Measurements from ENCODE around the gene EHD3.

Gene EHD3

DNA sequence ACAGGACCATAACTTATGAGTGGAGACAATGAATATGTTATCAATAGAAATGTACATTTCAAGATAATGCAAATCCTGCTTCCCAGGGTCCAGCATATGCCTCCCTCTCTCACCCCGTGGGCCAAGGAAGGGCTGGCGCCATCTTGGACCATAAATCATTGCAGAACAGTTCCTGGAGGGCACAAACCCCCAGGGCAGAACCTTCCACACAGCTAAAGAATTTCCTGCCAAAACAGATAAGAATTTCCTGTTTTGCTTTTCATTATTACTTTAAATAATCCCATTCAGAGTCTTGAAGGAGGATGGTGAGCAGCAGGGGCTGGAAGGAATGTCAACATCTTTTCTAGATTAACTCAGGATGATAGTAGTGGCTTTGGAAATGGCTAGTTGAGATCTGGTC, 53.7 kb downstream of the EHD3 start:
- H3K4me3 ChIP-seq (ENCODE audit: low read length in 2 of 2): no peak overlapping the region
- no peaks in the 10 kb centered on the region for H3K9me3 ChIP-seq (ENCODE audit: control insufficient read depth in 2 of 2, low read length in 2 of 2)
- H3K27me3 ChIP-seq (ENCODE audit: control insufficient read depth in 1 of 2, insufficient read depth in 2 of 2, low read length in 2 of 2): no peaks in the 10 kb centered on the region
- H3K4me1 ChIP-seq (ENCODE audit: control insufficient read depth, insufficient read depth, low read length): no peaks in the 10 kb centered on the region
- H3K27ac ChIP-seq (ENCODE audit: low read length): no peak overlapping the region
- no peaks in the 10 kb centered on the region for H3K36me3 ChIP-seq (ENCODE audit: control insufficient read depth in 2 of 2, insufficient read depth in 2 of 2, low read length in 2 of 2)
- H3K9ac ChIP-seq (ENCODE audit: low read length in 2 of 2): no peak overlapping the region

DNA sequence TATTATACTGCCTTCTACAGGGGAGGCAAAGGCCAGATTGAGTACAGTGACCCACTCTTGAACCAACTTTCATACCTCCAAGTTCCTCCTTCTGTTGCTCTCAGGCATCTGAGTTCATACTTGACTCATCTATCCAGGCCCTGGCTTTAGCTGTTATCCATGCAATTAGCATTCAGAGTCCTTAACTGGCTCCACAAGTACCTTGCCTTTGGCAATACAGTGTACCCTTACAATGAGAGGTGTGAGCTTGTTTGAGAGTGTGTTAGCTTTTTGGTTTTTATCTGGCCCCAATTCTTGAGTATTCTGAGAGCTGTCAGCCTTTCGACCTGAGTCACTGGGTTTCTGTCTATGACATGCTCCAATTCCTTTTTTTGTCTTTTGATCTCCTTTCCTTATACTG, 60.2 kb downstream of the EHD3 start:
- peaks cover 16% of the 10 kb centered on the region for H3K4me1 ChIP-seq (ENCODE audit: control insufficient read depth, insufficient read depth, low read length)
- no peak overlapping the region for H3K4me3 ChIP-seq (ENCODE audit: low read length in 2 of 2)
- no peak overlapping the region for H3K9ac ChIP-seq (ENCODE audit: low read length in 2 of 2)
- H3K9me3 ChIP-seq (ENCODE audit: control insufficient read depth in 2 of 2, low read length in 2 of 2): no peaks in the 10 kb centered on the region
- H3K27ac ChIP-seq (ENCODE audit: low read length): no peak overlapping the region
- no peaks in the 10 kb centered on the region for H3K36me3 ChIP-seq (ENCODE audit: control insufficient read depth in 2 of 2, insufficient read depth in 2 of 2, low read length in 2 of 2)
- H3K27me3 ChIP-seq (ENCODE audit: control insufficient read depth in 1 of 2, insufficient read depth in 2 of 2, low read length in 2 of 2): no peaks in the 10 kb centered on the region

DNA sequence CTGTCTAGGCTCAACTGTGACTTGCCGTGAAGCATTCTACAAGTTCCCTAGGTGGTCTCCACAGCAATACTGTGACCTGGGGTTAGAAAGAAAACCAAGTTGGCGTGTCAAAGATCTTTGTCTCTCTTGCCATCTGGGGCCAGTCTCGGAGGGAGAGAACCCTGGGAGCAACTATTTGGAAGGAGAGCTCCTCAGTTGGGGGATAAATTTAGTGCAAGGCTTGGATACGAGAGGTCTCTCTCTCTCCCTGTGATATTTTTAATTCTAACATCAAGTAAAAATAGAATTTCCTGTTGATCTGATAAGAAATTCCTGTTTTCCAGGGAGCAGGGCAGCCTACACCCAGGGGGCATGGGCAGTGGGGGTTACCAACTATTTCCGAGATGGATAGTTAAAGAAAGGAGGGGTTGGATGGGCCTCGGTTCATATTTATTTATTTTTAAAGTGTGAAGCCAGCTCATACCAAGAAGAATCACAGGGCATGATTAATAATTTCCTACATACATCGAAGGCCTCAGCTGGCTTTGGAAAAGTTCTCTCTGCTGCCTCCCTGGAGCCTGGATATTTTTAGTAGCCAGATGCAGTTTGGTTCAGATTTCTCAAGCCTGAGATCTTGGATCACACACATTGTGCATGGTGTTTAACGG, 62.8 kb downstream of the EHD3 start:
- Histone ChIP-seq H3K4me3 (ENCODE audit: low read length in 2 of 2) (peak overlapping the region in 1 of 2 donors; percentile 15), H3K27me3 (ENCODE audit: control insufficient read depth in 1 of 2, insufficient read depth in 2 of 2, low read length in 2 of 2) (no peaks in the 10 kb centered on the region), H3K27ac (ENCODE audit: low read length) (peak overlapping the region; percentile 11), H3K9ac (ENCODE audit: low read length in 2 of 2) (no peak overlapping the region), H3K4me1 (ENCODE audit: control insufficient read depth, insufficient read depth, low read length) (peaks cover 16% of the 10 kb centered on the region), H3K9me3 (ENCODE audit: control insufficient read depth in 2 of 2, low read length in 2 of 2) (no peaks in the 10 kb centered on the region), H3K36me3 (ENCODE audit: control insufficient read depth in 2 of 2, insufficient read depth in 2 of 2, low read length in 2 of 2) (no peaks in the 10 kb centered on the region)

DNA sequence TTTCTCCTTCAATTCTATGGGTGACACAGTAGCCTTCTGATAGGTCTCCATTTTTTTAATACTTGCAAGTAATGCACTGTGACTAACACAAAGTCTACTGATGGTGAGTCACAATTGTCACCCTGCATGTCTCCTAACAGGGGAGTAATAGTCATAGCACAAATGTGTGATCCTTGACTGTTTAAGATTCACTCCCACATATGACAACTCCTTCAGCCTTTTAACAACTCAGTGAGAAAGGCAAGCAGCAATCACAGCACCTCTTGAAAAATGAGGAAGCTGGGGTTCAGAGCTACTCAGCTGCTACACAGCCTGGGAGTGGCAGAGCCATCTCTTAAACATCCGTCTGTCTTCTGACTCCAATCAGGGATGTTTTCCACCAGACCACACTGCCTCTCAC, 63.8 kb downstream of the EHD3 start:
- Histone ChIP-seq H3K9ac (ENCODE audit: low read length in 2 of 2) (no peak overlapping the region), H3K36me3 (ENCODE audit: control insufficient read depth in 2 of 2, insufficient read depth in 2 of 2, low read length in 2 of 2) (no peaks in the 10 kb centered on the region), H3K27me3 (ENCODE audit: control insufficient read depth in 1 of 2, insufficient read depth in 2 of 2, low read length in 2 of 2) (no peaks in the 10 kb centered on the region), H3K9me3 (ENCODE audit: control insufficient read depth in 2 of 2, low read length in 2 of 2) (no peaks in the 10 kb centered on the region), H3K4me1 (ENCODE audit: control insufficient read depth, insufficient read depth, low read length) (peaks cover 20% of the 10 kb centered on the region), H3K4me3 (ENCODE audit: low read length in 2 of 2) (no peak overlapping the region), H3K27ac (ENCODE audit: low read length) (no peak overlapping the region)

DNA sequence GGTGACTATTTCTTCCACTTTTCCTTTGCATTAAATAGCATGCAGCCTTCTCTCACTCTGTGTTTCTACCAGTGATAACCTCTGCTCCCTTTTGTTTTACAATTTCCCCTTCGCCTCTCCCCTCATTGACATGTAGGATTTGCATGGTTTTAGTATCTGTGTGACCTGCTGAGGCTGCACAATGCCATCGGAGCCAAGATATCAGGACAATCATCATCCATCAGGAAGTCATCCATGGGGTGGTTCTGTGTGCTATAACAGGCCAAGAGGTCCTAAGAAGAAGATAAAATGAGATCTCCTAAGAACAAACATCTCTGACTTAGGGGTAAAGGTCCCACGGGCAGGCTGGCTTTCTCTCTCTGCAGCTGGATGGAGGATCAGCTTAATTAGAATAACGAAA, 65.6 kb downstream of the EHD3 start:
- Histone ChIP-seq H3K4me1 (ENCODE audit: control insufficient read depth, insufficient read depth, low read length) (peaks cover 30% of the 10 kb centered on the region), H3K4me3 (ENCODE audit: low read length in 2 of 2) (no peak overlapping the region), H3K9me3 (ENCODE audit: control insufficient read depth in 2 of 2, low read length in 2 of 2) (no peaks in the 10 kb centered on the region), H3K27ac (ENCODE audit: low read length) (no peak overlapping the region), H3K27me3 (ENCODE audit: control insufficient read depth in 1 of 2, insufficient read depth in 2 of 2, low read length in 2 of 2) (no peaks in the 10 kb centered on the region), H3K36me3 (ENCODE audit: control insufficient read depth in 2 of 2, insufficient read depth in 2 of 2, low read length in 2 of 2) (no peaks in the 10 kb centered on the region), H3K9ac (ENCODE audit: low read length in 2 of 2) (no peak overlapping the region)

DNA sequence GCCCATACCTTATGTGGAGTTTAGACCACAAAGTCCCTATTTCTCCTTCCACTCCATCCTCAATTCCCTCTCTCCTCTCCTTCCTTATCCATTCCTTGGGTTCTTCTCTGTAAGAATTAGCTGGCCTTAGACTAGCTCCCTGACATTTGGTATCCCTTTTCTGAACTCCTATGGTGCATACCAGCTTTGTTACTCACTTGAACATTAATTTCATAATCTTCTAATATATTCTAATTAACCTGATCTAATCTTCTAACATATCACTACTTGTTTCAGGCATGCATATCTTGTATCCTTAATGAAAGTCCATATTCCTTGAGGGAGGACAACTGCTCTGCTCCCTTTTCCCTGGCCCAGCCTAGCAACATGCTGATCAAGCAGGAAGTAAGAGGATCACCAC, 66.4 kb downstream of the EHD3 start:
- Histone ChIP-seq H3K9ac (ENCODE audit: low read length in 2 of 2) (no peak overlapping the region), H3K27me3 (ENCODE audit: control insufficient read depth in 1 of 2, insufficient read depth in 2 of 2, low read length in 2 of 2) (no peaks in the 10 kb centered on the region), H3K36me3 (ENCODE audit: control insufficient read depth in 2 of 2, insufficient read depth in 2 of 2, low read length in 2 of 2) (no peaks in the 10 kb centered on the region), H3K4me3 (ENCODE audit: low read length in 2 of 2) (no peak overlapping the region), H3K9me3 (ENCODE audit: control insufficient read depth in 2 of 2, low read length in 2 of 2) (no peaks in the 10 kb centered on the region), H3K4me1 (ENCODE audit: control insufficient read depth, insufficient read depth, low read length) (peaks cover 30% of the 10 kb centered on the region), H3K27ac (ENCODE audit: low read length) (no peak overlapping the region)

DNA sequence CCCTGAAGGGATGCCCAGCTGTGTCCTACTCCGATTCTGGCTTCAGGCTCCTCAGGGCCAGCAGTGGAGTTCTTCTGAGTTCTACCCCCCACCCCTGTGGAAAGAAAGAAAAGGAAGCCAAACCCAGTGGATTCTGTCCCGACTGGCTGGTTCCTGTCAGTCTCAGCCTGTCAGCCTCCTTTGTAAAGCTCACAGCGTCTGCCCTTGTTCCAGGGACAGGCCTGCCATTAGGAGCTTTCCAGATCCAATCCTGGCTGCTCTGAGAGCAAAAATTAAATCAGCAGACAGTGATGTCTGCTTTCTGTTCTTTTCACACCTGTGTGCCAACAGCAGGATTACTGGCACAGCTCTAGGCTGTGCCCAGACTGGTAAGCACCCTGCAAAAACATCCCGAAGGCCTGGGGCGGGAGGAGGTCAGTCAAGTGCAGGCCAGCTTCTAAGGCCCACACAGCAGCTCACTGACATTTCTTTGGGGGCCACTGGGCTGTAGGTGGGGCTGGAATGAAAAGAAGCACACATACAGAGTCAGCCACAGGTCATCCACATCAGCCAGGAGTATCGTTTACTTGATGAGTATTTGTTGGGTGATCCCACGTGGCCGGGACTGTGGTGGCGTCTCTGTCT, 69.1 kb downstream of the EHD3 start:
- H3K9me3 ChIP-seq (ENCODE audit: control insufficient read depth in 2 of 2, low read length in 2 of 2): no peaks in the 10 kb centered on the region
- H3K27ac ChIP-seq (ENCODE audit: low read length): peak overlapping the region; percentile 37
- H3K36me3 ChIP-seq (ENCODE audit: control insufficient read depth in 2 of 2, insufficient read depth in 2 of 2, low read length in 2 of 2): no peaks in the 10 kb centered on the region
- H3K4me1 ChIP-seq (ENCODE audit: control insufficient read depth, insufficient read depth, low read length): peaks cover 16% of the 10 kb centered on the region
- peak overlapping the region in 1 of 2 donors; percentile 2 for H3K9ac ChIP-seq (ENCODE audit: low read length in 2 of 2)
- no peak overlapping the region for H3K4me3 ChIP-seq (ENCODE audit: low read length in 2 of 2)
- no peaks in the 10 kb centered on the region for H3K27me3 ChIP-seq (ENCODE audit: control insufficient read depth in 1 of 2, insufficient read depth in 2 of 2, low read length in 2 of 2)

DNA sequence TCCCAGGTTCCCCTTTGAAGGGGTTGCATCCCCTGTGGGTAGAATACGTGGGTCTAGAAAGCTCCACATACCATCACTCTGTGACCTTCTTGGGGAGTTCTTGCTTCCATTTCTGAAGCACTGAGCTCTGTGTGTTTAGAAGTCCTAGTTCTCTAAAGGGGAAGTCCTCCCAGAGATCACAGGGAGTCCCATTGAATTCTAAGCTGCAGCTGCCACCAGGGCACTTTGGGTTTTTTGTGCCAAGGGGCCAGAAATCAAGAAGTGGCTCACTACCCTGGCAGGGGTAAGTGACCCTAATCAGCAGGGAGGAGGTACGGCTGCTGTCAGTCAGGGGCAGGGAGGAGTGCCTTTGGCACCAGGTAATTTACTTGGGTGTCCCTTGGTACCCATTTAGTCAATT, 70.9 kb downstream of the EHD3 start:
- Histone ChIP-seq H3K4me1 (ENCODE audit: control insufficient read depth, insufficient read depth, low read length) (peaks cover 14% of the 10 kb centered on the region), H3K9ac (ENCODE audit: low read length in 2 of 2) (no peak overlapping the region), H3K4me3 (ENCODE audit: low read length in 2 of 2) (no peak overlapping the region), H3K27ac (ENCODE audit: low read length) (no peak overlapping the region), H3K27me3 (ENCODE audit: control insufficient read depth in 1 of 2, insufficient read depth in 2 of 2, low read length in 2 of 2) (no peaks in the 10 kb centered on the region), H3K36me3 (ENCODE audit: control insufficient read depth in 2 of 2, insufficient read depth in 2 of 2, low read length in 2 of 2) (no peaks in the 10 kb centered on the region), H3K9me3 (ENCODE audit: control insufficient read depth in 2 of 2, low read length in 2 of 2) (no peaks in the 10 kb centered on the region)

DNA sequence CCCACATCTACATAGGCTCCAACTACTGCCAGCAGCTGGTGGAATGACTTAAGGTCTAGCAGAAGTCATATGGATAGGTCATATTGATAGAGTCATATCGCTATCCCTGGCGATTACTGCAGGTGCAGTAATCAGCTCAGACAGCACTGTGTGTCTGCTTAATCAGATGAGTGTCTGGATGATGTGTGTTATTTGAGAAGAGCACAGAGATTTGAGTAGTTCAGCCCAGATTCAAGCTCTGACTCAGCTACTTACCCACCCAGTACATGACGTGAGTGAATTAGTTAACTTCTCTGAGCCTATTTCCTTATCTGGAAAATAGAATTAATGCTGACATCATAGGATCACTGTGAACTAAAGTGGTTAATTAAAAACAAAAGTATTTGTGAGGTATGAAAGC, 78.9 kb downstream of the EHD3 start:
- Histone ChIP-seq H3K27ac (ENCODE audit: low read length) (no peak overlapping the region), H3K9ac (ENCODE audit: low read length in 2 of 2) (no peak overlapping the region), H3K9me3 (ENCODE audit: control insufficient read depth in 2 of 2, low read length in 2 of 2) (no peaks in the 10 kb centered on the region), H3K4me1 (ENCODE audit: control insufficient read depth, insufficient read depth, low read length) (no peaks in the 10 kb centered on the region), H3K4me3 (ENCODE audit: low read length in 2 of 2) (no peak overlapping the region), H3K27me3 (ENCODE audit: control insufficient read depth in 1 of 2, insufficient read depth in 2 of 2, low read length in 2 of 2) (no peaks in the 10 kb centered on the region), H3K36me3 (ENCODE audit: control insufficient read depth in 2 of 2, insufficient read depth in 2 of 2, low read length in 2 of 2) (no peaks in the 10 kb centered on the region)

DNA sequence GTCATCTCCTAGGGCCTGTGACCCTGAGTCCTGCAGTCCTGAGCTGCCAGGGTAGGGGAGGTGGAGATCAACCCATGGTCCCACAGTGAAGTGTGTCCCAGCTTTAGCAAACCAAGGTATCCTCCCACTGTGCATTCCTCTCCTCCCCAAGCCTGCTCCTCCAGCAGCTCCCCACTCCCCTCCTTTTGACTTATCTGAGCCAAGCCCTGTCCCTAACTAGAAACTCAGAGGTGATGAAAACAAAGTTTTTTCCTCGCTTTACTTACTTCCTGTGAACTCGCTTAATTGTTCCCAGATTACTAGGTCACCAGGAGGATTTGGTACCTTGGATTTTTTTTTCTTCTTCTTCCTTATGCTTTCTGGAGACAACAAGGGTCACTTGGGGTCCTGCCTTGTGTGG, 80.8 kb downstream of the EHD3 start:
- Histone ChIP-seq H3K9ac (ENCODE audit: low read length in 2 of 2) (no peak overlapping the region), H3K36me3 (ENCODE audit: control insufficient read depth in 2 of 2, insufficient read depth in 2 of 2, low read length in 2 of 2) (no peaks in the 10 kb centered on the region), H3K4me3 (ENCODE audit: low read length in 2 of 2) (no peak overlapping the region), H3K4me1 (ENCODE audit: control insufficient read depth, insufficient read depth, low read length) (peaks cover 2% of the 10 kb centered on the region), H3K27me3 (ENCODE audit: control insufficient read depth in 1 of 2, insufficient read depth in 2 of 2, low read length in 2 of 2) (no peaks in the 10 kb centered on the region), H3K27ac (ENCODE audit: low read length) (no peak overlapping the region), H3K9me3 (ENCODE audit: control insufficient read depth in 2 of 2, low read length in 2 of 2) (no peaks in the 10 kb centered on the region)

DNA sequence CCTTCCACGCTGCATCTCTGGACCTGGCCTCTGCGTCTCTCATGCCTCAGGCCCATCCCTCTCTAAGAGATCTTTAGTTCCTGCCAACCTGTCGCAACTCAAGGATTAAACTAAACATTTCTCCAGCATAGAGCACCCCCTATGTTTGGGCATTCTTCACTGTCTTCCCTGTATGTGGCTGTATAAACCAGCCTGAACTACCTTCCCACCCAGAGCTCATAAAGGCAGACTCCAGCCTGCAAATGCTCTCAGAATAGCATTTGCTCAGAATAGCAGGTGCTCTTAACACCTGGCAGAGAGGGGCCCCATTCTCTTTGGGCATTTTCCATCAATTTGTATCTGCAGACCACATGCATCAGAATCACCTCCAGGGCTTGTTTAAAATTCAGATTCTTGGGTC, 83.4 kb downstream of the EHD3 start:
- Histone ChIP-seq H3K4me1 (ENCODE audit: control insufficient read depth, insufficient read depth, low read length) (peaks cover 8% of the 10 kb centered on the region), H3K27me3 (ENCODE audit: control insufficient read depth in 1 of 2, insufficient read depth in 2 of 2, low read length in 2 of 2) (no peaks in the 10 kb centered on the region), H3K36me3 (ENCODE audit: control insufficient read depth in 2 of 2, insufficient read depth in 2 of 2, low read length in 2 of 2) (no peaks in the 10 kb centered on the region), H3K4me3 (ENCODE audit: low read length in 2 of 2) (no peak overlapping the region), H3K27ac (ENCODE audit: low read length) (no peak overlapping the region), H3K9me3 (ENCODE audit: control insufficient read depth in 2 of 2, low read length in 2 of 2) (no peaks in the 10 kb centered on the region), H3K9ac (ENCODE audit: low read length in 2 of 2) (no peak overlapping the region)
